ENCODE results near the gene ADAM23.

Gene ADAM23

DNA sequence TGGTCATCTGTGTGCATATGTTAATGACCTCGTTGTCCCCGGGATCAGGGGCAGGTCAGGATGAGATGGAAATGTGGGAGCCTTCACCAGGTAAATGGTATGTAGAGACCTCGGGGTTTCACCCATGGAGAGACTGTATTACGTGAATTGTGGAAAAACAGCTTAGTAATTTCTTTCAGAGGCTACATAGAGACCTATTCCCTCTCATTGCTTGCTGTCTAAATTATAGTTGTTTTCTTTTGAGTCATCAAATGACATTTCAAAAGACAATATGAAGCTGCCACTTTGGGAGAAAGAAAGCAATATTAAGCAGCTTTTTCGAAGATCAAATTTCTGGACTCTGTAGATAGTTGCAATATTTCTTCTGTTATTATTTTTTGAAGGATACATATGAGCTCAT, 20.4 kb downstream of the ADAM23 start:
- TF ChIP-seq, protein P1, sequence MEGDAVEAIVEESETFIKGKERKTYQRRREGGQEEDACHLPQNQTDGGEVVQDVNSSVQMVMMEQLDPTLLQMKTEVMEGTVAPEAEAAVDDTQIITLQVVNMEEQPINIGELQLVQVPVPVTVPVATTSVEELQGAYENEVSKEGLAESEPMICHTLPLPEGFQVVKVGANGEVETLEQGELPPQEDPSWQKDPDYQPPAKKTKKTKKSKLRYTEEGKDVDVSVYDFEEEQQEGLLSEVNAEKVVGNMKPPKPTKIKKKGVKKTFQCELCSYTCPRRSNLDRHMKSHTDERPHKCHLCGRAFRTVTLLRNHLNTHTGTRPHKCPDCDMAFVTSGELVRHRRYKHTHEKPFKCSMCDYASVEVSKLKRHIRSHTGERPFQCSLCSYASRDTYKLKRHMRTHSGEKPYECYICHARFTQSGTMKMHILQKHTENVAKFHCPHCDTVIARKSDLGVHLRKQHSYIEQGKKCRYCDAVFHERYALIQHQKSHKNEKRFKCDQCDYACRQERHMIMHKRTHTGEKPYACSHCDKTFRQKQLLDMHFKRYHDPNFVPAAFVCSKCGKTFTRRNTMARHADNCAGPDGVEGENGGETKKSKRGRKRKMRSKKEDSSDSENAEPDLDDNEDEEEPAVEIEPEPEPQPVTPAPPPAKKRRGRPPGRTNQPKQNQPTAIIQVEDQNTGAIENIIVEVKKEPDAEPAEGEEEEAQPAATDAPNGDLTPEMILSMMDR (IDR thresholded peaks at IDR 0.05; ENCODE audit: low read depth, low read length, poor library complexity, severe bottlenecking), result no peak
- TF ChIP-seq EZH2phosphoT487 (IDR thresholded peaks at IDR 0.05; ENCODE audit: borderline replicate concordance, low read length), result no peak
- Histone ChIP-seq H3K27ac (ENCODE audit: low read depth, low read length) (no peak overlapping the region), H3K9me3 (ENCODE audit: control insufficient read depth, insufficient read depth, low read length) (no peaks in the 10 kb centered on the region)

DNA sequence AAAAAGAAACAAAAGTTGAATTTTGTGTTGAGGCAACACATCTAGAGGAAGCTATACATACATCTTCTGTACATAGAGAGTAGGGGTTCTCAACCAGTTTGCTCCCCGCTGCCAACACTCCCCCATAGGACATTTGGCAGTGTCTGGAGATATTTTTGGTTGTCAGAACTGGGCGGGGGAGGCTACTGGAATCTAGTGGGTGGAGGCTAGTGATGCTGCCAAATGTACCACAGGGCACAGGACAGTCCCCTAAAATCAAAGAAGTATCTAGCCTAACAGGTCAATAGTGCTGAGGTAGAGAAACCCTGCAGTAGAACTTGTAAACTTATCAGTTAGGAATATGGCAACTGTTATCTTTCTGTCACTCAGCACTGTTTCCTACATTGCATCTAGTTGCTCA, 21.3 kb downstream of the ADAM23 start:
- Histone ChIP-seq H3K4me2 (ENCODE audit: low read length) (no peak overlapping the region), H3K9me3 (ENCODE audit: control insufficient read depth, insufficient read depth, low read length) (no peaks in the 10 kb centered on the region), H3K4me1 (ENCODE audit: control insufficient read depth, low read length) (no peaks in the 10 kb centered on the region), H3K4me3 (ENCODE audit: low read length) (no peak overlapping the region), H3K36me3 (ENCODE audit: control insufficient read depth, low read length) (no peaks in the 10 kb centered on the region), H3K79me2 (ENCODE audit: control insufficient read depth, low read length) (no peaks in the 10 kb centered on the region), H4K20me1 (ENCODE audit: control insufficient read depth, insufficient read depth, low read depth, low read length) (no peaks in the 10 kb centered on the region), H3K27me3 (ENCODE audit: control insufficient read depth, low read length) (no peaks in the 10 kb centered on the region), H3K27ac (ENCODE audit: low read depth, low read length) (no peak overlapping the region), H3K9me2 (replicated peaks; ENCODE audit: control insufficient read depth, low read length) (no peaks in the 10 kb centered on the region), H3F3A (ENCODE audit: control insufficient read depth, insufficient read depth) (no peaks in the 10 kb centered on the region)
- no peak for TF ChIP-seq EZH2phosphoT487 (IDR thresholded peaks at IDR 0.05; ENCODE audit: borderline replicate concordance, low read length)
- TF ChIP-seq, protein P1 (IDR thresholded peaks at IDR 0.05; ENCODE audit: low read depth, low read length, poor library complexity, severe bottlenecking), result no peak

More for the DNA sequence above, 20.4 kb downstream of the ADAM23 start:
- Histone ChIP-seq H3K4me3 (ENCODE audit: low read length) (no peak overlapping the region), H3K79me2 (ENCODE audit: control insufficient read depth, low read length) (no peaks in the 10 kb centered on the region), H3F3A (ENCODE audit: control insufficient read depth, insufficient read depth) (no peaks in the 10 kb centered on the region), H3K27me3 (ENCODE audit: control insufficient read depth, low read length) (no peaks in the 10 kb centered on the region), H4K20me1 (ENCODE audit: control insufficient read depth, insufficient read depth, low read depth, low read length) (no peaks in the 10 kb centered on the region), H3K9me2 (replicated peaks; ENCODE audit: control insufficient read depth, low read length) (no peaks in the 10 kb centered on the region), H3K4me1 (ENCODE audit: control insufficient read depth, low read length) (no peaks in the 10 kb centered on the region), H3K36me3 (ENCODE audit: control insufficient read depth, low read length) (no peaks in the 10 kb centered on the region), H3K4me2 (ENCODE audit: low read length) (no peak overlapping the region)

DNA sequence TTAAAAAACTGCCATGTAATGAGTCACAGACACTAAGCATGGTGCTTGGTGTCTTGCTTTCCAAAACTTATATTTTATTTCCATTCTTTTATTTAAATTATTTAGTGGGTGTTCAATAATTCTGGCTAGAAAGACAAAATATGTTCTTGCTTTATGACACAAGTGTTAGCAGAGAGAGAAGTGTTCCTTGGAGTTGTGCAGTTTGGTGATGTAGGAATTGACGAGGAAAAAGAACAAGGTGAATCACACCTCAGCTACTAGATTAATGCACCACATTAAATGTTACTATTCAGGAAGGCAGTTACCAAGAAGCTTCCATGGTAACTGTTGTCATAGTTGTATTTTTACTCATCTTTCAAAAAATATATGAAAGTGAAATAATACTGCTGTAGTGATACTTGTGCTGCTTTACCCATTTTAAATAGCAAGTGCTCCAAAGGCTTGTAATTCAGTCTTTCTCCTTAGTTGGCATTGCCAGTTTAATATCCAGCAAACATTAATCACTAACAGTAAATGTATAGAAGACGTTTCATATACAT, 28.3 kb downstream of the ADAM23 start:
- Histone ChIP-seq H3K4me2 (ENCODE audit: low read length) (no peak overlapping the region), H3K4me1 (ENCODE audit: control insufficient read depth, low read length) (no peaks in the 10 kb centered on the region), H3K79me2 (ENCODE audit: control insufficient read depth, low read length) (no peaks in the 10 kb centered on the region), H4K20me1 (ENCODE audit: control insufficient read depth, insufficient read depth, low read depth, low read length) (no peaks in the 10 kb centered on the region), H3K4me3 (ENCODE audit: low read length) (no peak overlapping the region), H3K27ac (ENCODE audit: low read depth, low read length) (no peak overlapping the region), H3K9me3 (ENCODE audit: control insufficient read depth, insufficient read depth, low read length) (no peaks in the 10 kb centered on the region), H3F3A (ENCODE audit: control insufficient read depth, insufficient read depth) (no peaks in the 10 kb centered on the region), H3K36me3 (ENCODE audit: control insufficient read depth, low read length) (no peaks in the 10 kb centered on the region), H3K9me2 (replicated peaks; ENCODE audit: control insufficient read depth, low read length) (no peaks in the 10 kb centered on the region), H3K27me3 (ENCODE audit: control insufficient read depth, low read length) (no peaks in the 10 kb centered on the region)
- TF ChIP-seq, protein P1 (IDR thresholded peaks at IDR 0.05; ENCODE audit: low read depth, low read length, poor library complexity, severe bottlenecking), result no peak
- TF ChIP-seq EZH2phosphoT487 (IDR thresholded peaks at IDR 0.05; ENCODE audit: borderline replicate concordance, low read length), result no peak
